Kidney epithelial cell (primary cell): ENCODE measurements around the gene CRYBA4. TPM values are rescaled to one million over a fixed set of nuclear protein-coding genes. Genes with fewer than 3 reads are reported as not detected.

Experiments used
- DNase-seq: peaks from one replicate; pipeline ENCODE4 v3.0.0-alpha.2; 2010; ENCODE audit warnings: low read depth
- H3K27me3 ChIP-seq: 2 replicates; pipeline ENCODE4 v1.6.0; 2011; ENCODE audit warnings: low read length; ENCODE audit not compliant: control insufficient read depth, insufficient read depth
- H3K36me3 ChIP-seq: 2 replicates; pipeline ENCODE4 v1.5.1; 2011; ENCODE audit warnings: low read length; ENCODE audit not compliant: control insufficient read depth, insufficient read depth
- H3K4me3 ChIP-seq: 2 replicates; pipeline ENCODE4 v1.5.1; 2011; ENCODE audit warnings: low read depth, mild to moderate bottlenecking, control low read depth, low read length
- CTCF ChIP-seq: IDR thresholded peaks from 2 replicates; pipeline ENCODE4 v1.5.1; 2011; ENCODE audit warnings: mild to moderate bottlenecking, moderate library complexity, low read length, control low read depth, inconsistent platforms; ENCODE audit not compliant: insufficient read depth, poor library complexity, severe bottlenecking
- total RNA-seq: library from RNA; depleted of rRNA; stranded (reverse); fragments of >200 nt; gene quantifications from 2 replicates; pipeline ENCODE4 v1.2.3, GENCODE V29; 2015

CRYBA4 gene
- total RNA-seq, 1 donor from 2014 or later, result not detected

- no peak for TF ChIP-seq CTCF
- no peak for DNase-seq
Observed at GRCh38 chr22:26643418-26644100, 21.8 kb downstream of the CRYBA4 start.

GRCh38 chr22:26646158-26646557 is 24.4 kb downstream of the CRYBA4 start:
- H3K4me3 ChIP-seq, result no peak overlapping the region
- no peak for DNase-seq
- no peaks in the 10 kb centered on the region for H3K36me3 ChIP-seq
- H3K27me3 ChIP-seq, result peaks cover 23% of the 10 kb centered on the region
- TF ChIP-seq CTCF, result no peak

More at GRCh38 chr22:26643418-26644100, 21.8 kb downstream of the CRYBA4 start:
- Histone ChIP-seq H3K36me3 (no peaks in the 10 kb centered on the region), H3K27me3 (peaks cover 18% of the 10 kb centered on the region), H3K4me3 (no peak overlapping the region)

GRCh38 chr22:26648011-26648497 is 26.3 kb downstream of the CRYBA4 start:
- Histone ChIP-seq H3K4me3 (no peak overlapping the region), H3K27me3 (peaks cover 32% of the 10 kb centered on the region), H3K36me3 (no peaks in the 10 kb centered on the region)
- no peak for DNase-seq
- no peak for TF ChIP-seq CTCF

GRCh38 chr22:26648528-26649388 is 27.0 kb downstream of the CRYBA4 start:
- Histone ChIP-seq H3K4me3 (no peak overlapping the region), H3K27me3 (peaks cover 37% of the 10 kb centered on the region), H3K36me3 (no peaks in the 10 kb centered on the region)
- no peak for DNase-seq
- no peak for TF ChIP-seq CTCF

- TF ChIP-seq CTCF, result no peak
- Histone ChIP-seq H3K36me3 (no peaks in the 10 kb centered on the region), H3K27me3 (peaks cover 37% of the 10 kb centered on the region), H3K4me3 (no peak overlapping the region)
- DNase-seq, result no peak
Observed at GRCh38 chr22:26650722-26651421, 29.1 kb downstream of the CRYBA4 start.
